ENCODE data around the gene NOP53.

GRCh38 chr19:47780215-47780551 lies 34.8 kb downstream of the NOP53 start:
- no peak for TF ChIP-seq MAZ (IDR thresholded peaks at IDR 0.05; ENCODE audit: borderline replicate concordance, low read depth, low read length)
- no peak for TF ChIP-seq POLR2A (IDR thresholded peaks at IDR 0.05; ENCODE audit: low read depth, low read length)
- TF ChIP-seq, protein P1, sequence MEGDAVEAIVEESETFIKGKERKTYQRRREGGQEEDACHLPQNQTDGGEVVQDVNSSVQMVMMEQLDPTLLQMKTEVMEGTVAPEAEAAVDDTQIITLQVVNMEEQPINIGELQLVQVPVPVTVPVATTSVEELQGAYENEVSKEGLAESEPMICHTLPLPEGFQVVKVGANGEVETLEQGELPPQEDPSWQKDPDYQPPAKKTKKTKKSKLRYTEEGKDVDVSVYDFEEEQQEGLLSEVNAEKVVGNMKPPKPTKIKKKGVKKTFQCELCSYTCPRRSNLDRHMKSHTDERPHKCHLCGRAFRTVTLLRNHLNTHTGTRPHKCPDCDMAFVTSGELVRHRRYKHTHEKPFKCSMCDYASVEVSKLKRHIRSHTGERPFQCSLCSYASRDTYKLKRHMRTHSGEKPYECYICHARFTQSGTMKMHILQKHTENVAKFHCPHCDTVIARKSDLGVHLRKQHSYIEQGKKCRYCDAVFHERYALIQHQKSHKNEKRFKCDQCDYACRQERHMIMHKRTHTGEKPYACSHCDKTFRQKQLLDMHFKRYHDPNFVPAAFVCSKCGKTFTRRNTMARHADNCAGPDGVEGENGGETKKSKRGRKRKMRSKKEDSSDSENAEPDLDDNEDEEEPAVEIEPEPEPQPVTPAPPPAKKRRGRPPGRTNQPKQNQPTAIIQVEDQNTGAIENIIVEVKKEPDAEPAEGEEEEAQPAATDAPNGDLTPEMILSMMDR (conservative IDR thresholded peaks at IDR 0.05; ENCODE audit: low read depth, low read length), result no peak
- TF ChIP-seq, protein P2, sequence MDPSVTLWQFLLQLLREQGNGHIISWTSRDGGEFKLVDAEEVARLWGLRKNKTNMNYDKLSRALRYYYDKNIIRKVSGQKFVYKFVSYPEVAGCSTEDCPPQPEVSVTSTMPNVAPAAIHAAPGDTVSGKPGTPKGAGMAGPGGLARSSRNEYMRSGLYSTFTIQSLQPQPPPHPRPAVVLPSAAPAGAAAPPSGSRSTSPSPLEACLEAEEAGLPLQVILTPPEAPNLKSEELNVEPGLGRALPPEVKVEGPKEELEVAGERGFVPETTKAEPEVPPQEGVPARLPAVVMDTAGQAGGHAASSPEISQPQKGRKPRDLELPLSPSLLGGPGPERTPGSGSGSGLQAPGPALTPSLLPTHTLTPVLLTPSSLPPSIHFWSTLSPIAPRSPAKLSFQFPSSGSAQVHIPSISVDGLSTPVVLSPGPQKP (IDR thresholded peaks at IDR 0.05; ENCODE audit: borderline replicate concordance, low read depth, low read length), result no peak
- TF ChIP-seq BHLHE40 (IDR thresholded peaks at IDR 0.05; ENCODE audit: low read depth, low read length), result no peak
- TF ChIP-seq RAD21 (IDR thresholded peaks at IDR 0.05; ENCODE audit: low read length), result no peak
- TF ChIP-seq SMC3 (IDR thresholded peaks at IDR 0.05; ENCODE audit: low read depth, low read length), result no peak
- no peak for TF ChIP-seq RFX5 (IDR thresholded peaks at IDR 0.05; ENCODE audit: low read depth, low read length)

Data from IMR-90 (cell line).